HepG2 (cell line): ENCODE data around the gene TMEM229B. TPM values are rescaled to one million over a fixed set of nuclear protein-coding genes. Genes with fewer than 3 reads are reported as not detected.

Experiments used
- ATAC-seq: fragments of 200-7000 bp; cut with Tn5 transposase; 3 replicates; pipeline ENCODE4 v1.9.1; 2020; ENCODE audit warnings: mild to moderate bottlenecking, moderate library complexity
- BruUV-seq: library from RNA; stranded (reverse); fragments of 400-500 nt; replicated peaks from 2 replicates; lab custom pipeline; 2021; lab: Mats Ljungman, UMichigan
- CTCF ChIA-PET: fragments of 300-600 bp; formaldehyde crosslinking; extraction: SDS; loops from one replicate; lab custom pipeline; 2021; ENCODE audit warnings: low total read pairs, inconsistent platforms, low intra/inter-chr PET ratio; lab: Yijun Ruan, JAX
- POLR2A ChIA-PET: fragments of 350-600 bp; sonication (Branson Sonifier 250); formaldehyde crosslinking; loops from one replicate; lab custom pipeline; 2020; ENCODE audit warnings: antibody characterized with exemption, inconsistent platforms; lab: Yijun Ruan, JAX
- DNase-seq: peaks from one replicate; pipeline ENCODE4 v3.0.0-alpha.2; 2015; ENCODE audit warnings: low spot score
- FAIRE-seq: peaks from 3 replicates; lab custom pipeline; 2011; peaks lifted over from hg19 to GRCh38; lab: Jason Lieb, UNC
- H2AFZ ChIP-seq: one replicate; pipeline ENCODE4 v1.6.1; 2011; ENCODE audit warnings: low read length, inconsistent platforms
- H3K27ac ChIP-seq: fragments of 300-600 bp; 3 replicates; pipeline ENCODE4 v1.8.0; 2011; ENCODE audit warnings: mixed run types, mild to moderate bottlenecking, mixed read lengths, low read length, inconsistent platforms; ENCODE audit not compliant: insufficient read depth; ENCODE audit errors: extremely low read length
- H3K27me3 ChIP-seq, 2 experiments: fragments of 200-600 bp in 1 of 2; 2 replicates in 1 of 2; 3 replicates in 1 of 2; pipeline versions ENCODE4 v1.6.0 to v1.8.0; 2011; ENCODE audit warnings: low read length in 2 of 2, mild to moderate bottlenecking in 2 of 2, moderate library complexity in 2 of 2, inconsistent platforms in 1 of 2; ENCODE audit not compliant: insufficient read depth in 2 of 2, control insufficient read depth in 1 of 2
- H3K36me3 ChIP-seq, 2 experiments: fragments of 200-600 bp in 1 of 2; replicated peaks in 1 of 2; 2 replicates in 1 of 2; 3 replicates in 1 of 2; pipeline versions ENCODE4 v1.5.1 to v1.8.0; 2011; ENCODE audit warnings: low read length in 2 of 2, inconsistent platforms in 1 of 2; ENCODE audit not compliant: insufficient read depth in 2 of 2, control insufficient read depth in 1 of 2
- H3K4me1 ChIP-seq: 2 replicates; pipeline ENCODE4 v1.5.1; 2012; ENCODE audit warnings: low read length, inconsistent platforms; ENCODE audit not compliant: insufficient read depth
- H3K4me2 ChIP-seq: 2 replicates; pipeline ENCODE4 v1.6.0; 2011; ENCODE audit warnings: low read depth, low read length, inconsistent platforms
- H3K4me3 ChIP-seq, 3 experiments: fragments of 200-600 bp in 1 of 3; sonication (generic), shearing (Covaris generic) in 1 of 3; replicated peaks in 1 of 3; 2 replicates each; pipeline ENCODE4 v1.5.1; 2011 to 2016; ENCODE audit warnings: low read length in 3 of 3, inconsistent platforms in 2 of 3, low read depth in 2 of 3, mild to moderate bottlenecking in 2 of 3, control low read depth in 1 of 3, mixed read lengths in 1 of 3; ENCODE audit not compliant: insufficient read depth in 1 of 3
- H3K79me2 ChIP-seq: one replicate; pipeline ENCODE4 v1.6.1; 2011; ENCODE audit warnings: low read length, inconsistent platforms; ENCODE audit not compliant: insufficient read depth
- H3K9ac ChIP-seq: 2 replicates; pipeline ENCODE4 v1.6.0; 2011; ENCODE audit warnings: mild to moderate bottlenecking, low read depth, low read length, inconsistent platforms; ENCODE audit not compliant: insufficient read depth
- H3K9me3 ChIP-seq: 2 replicates; pipeline ENCODE4 v1.5.1; 2012; ENCODE audit warnings: mild to moderate bottlenecking, low read length
- H4K20me1 ChIP-seq: 2 replicates; pipeline ENCODE4 v1.6.0; 2011; ENCODE audit warnings: inconsistent platforms, mild to moderate bottlenecking, low read length, moderate library complexity; ENCODE audit not compliant: insufficient read depth
- BCL6 ChIP-seq: IDR thresholded peaks from 2 replicates; pipeline ENCODE4 v1.6.1; 2016; ENCODE audit warnings: missing genetic modification reagents, missing compliant biosample characterization
- EEA1 ChIP-seq: sonication (generic); formaldehyde crosslinking; IDR thresholded peaks from 2 replicates; pipeline ENCODE4 v1.5.1; 2020; ENCODE audit warnings: mild to moderate bottlenecking, missing genetic modification reagents, borderline replicate concordance
- GPBP1L1 ChIP-seq: sonication (generic); formaldehyde crosslinking; IDR thresholded peaks from 2 replicates; pipeline ENCODE4 v1.5.0; 2020; ENCODE audit warnings: mild to moderate bottlenecking, missing genetic modification reagents
- MAFF ChIP-seq: IDR thresholded peaks from 2 replicates; pipeline ENCODE4 v1.6.1; 2011; ENCODE audit warnings: low read depth, low read length, improper control_type of control experiment
- MAFK ChIP-seq, 2 experiments: IDR thresholded peaks in 1 of 2; conservative IDR thresholded peaks in 1 of 2; 2 replicates each; pipeline ENCODE4 v1.6.1; 2011; ENCODE audit warnings: improper control_type of control experiment in 2 of 2, low read length in 2 of 2
- ZBTB38 ChIP-seq: sonication (generic); formaldehyde crosslinking; IDR thresholded peaks from 2 replicates; pipeline ENCODE4 v1.5.1; 2020; ENCODE audit warnings: mild to moderate bottlenecking, missing genetic modification reagents
- ZFX ChIP-seq: sonication (generic); formaldehyde crosslinking; IDR thresholded peaks from 2 replicates; pipeline ENCODE4 v1.4.0; 2020; ENCODE audit warnings: mild to moderate bottlenecking, low read depth, missing genetic modification reagents, moderate library complexity
- ZNF274 ChIP-seq: sonication (generic); formaldehyde crosslinking; IDR thresholded peaks from 2 replicates; pipeline ENCODE4 v1.5.1; 2020; ENCODE audit warnings: mild to moderate bottlenecking, missing genetic modification reagents
- ZNF446 ChIP-seq: sonication (generic); formaldehyde crosslinking; IDR thresholded peaks from 2 replicates; pipeline ENCODE4 v1.5.0; 2020; ENCODE audit warnings: mild to moderate bottlenecking, missing genetic modification reagents
- ZNF572 ChIP-seq: sonication (generic); formaldehyde crosslinking; IDR thresholded peaks from 2 replicates; pipeline ENCODE4 v1.5.1; 2020; ENCODE audit warnings: mild to moderate bottlenecking, missing genetic modification reagents
- ZNF724P ChIP-seq: sonication (generic); formaldehyde crosslinking; IDR thresholded peaks from 2 replicates; pipeline ENCODE4 v1.8.0; 2022; ENCODE audit warnings: missing genetic modification reagents, borderline replicate concordance
- ZSCAN22 ChIP-seq: sonication (generic); formaldehyde crosslinking; IDR thresholded peaks from 2 replicates; pipeline ENCODE4 v1.4.0; 2020; ENCODE audit warnings: mild to moderate bottlenecking, missing genetic modification reagents
- ZXDC ChIP-seq: sonication (generic); formaldehyde crosslinking; IDR thresholded peaks from 2 replicates; pipeline ENCODE4 v1.5.0; 2020; ENCODE audit warnings: mild to moderate bottlenecking, missing genetic modification reagents
- WGBS: methylation state at CpG from one replicate; pipeline ENCODE4 v1.1.6; 2017; ENCODE audit warnings: low lambda C conversion rate; 5-methylcytosine and 5-hydroxymethylcytosine counted together
- in situ Hi-C: cut with HindIII; loops from 2 replicates; pipeline ENCODE4 v1.10.0; 2017; ENCODE audit warnings: low pct_unique_long_range_greater_than_20kb; ENCODE audit not compliant: extremely low pct_ligation_motif_present
- intact Hi-C: fragments of 100-400 bp; cut with micrococcal nuclease; formaldehyde crosslinking; loops from one replicate; pipeline ENCODE4 v1.10.0; 2022; ENCODE audit not compliant: unreplicated experiment
- polyA plus RNA-seq, 8 experiments: library from polyadenylated mRNA; depleted of rRNA in 3 of 8; stranded (reverse) in 7 of 8; unstranded in 1 of 8; fragments of >200 nt; fragmentation: Illumina TruSeq in 4 of 8; extraction: Trizol in 4 of 8; gene quantifications; 2 replicates each; pipeline versions ENCODE4 v1.2.1 to v1.2.3, GENCODE V29; 2011 to 2016; ENCODE audit warnings: low read depth in 4 of 8, missing spikeins in 1 of 8, mixed read lengths in 1 of 8; ENCODE audit not compliant: insufficient read depth in 1 of 8
- total RNA-seq, 5 experiments: library from RNA; depleted of rRNA; stranded (reverse); fragments of >200 nt; fragmentation: Illumina TruSeq; extraction: Trizol; gene quantifications; 2 replicates each; pipeline ENCODE4 v1.2.3, GENCODE V29; 2016; ENCODE audit warnings: low read depth in 1 of 5
- TF ChIP-seq, protein P1 (sequence below): sonication (generic); formaldehyde crosslinking; IDR thresholded peaks from 2 replicates; pipeline ENCODE4 v1.5.0; 2020; ENCODE audit warnings: missing genetic modification reagents

Gene TMEM229B
- total and polyA plus RNA-seq, 2 of the 13 experiments (the other 11 are each of a cell fraction or from before 2014, with no cell fraction given): 0.69 to 1.1 TPM

- CTCF ChIA-PET: no interaction called here
- no peaks in the 10 kb centered on the region for H4K20me1 ChIP-seq
- H2AFZ ChIP-seq: no peak overlapping the region
- peak in 1 of 2 experiments; percentile 47; a peak in 2 of 4 replicates for TF ChIP-seq MAFK (conservative IDR thresholded peaks at IDR 0.05 in 1 of 2, IDR thresholded peaks at IDR 0.05 in 1 of 2; ENCODE audit: low read length in 2 of 2)
- TF ChIP-seq MAFF: peak; percentile 43; the same call in 1 of the 2 replicates
- TF ChIP-seq, protein P1, sequence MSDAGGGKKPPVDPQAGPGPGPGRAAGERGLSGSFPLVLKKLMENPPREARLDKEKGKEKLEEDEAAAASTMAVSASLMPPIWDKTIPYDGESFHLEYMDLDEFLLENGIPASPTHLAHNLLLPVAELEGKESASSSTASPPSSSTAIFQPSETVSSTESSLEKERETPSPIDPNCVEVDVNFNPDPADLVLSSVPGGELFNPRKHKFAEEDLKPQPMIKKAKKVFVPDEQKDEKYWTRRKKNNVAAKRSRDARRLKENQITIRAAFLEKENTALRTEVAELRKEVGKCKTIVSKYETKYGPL (CRISPR knock-in tag): no peak
- WGBS: 4% methylated on average over 3 of the region's 3 CpGs
- H3K27me3 ChIP-seq: peaks cover 1 to 17% of the 10 kb centered on the region in 2 experiments; a peak in 3 of 5 replicates
- no peak overlapping the region for H3K9ac ChIP-seq
- intact Hi-C loops (no loop called here), in situ Hi-C loops (no loop called here)
- POLR2A ChIA-PET: no interaction called here
- no peak overlapping the region for H3K27ac ChIP-seq
- no peak overlapping the region for H3K4me2 ChIP-seq
- no TSS peak for BruUV-seq
- ATAC-seq (no peak), FAIRE-seq (no peak), DNase-seq (no peak)
- no peaks in the 10 kb centered on the region for H3K9me3 ChIP-seq
- H3K36me3 ChIP-seq: no peaks in the 10 kb centered on the region
- no peak overlapping the region for H3K4me3 ChIP-seq
- no peaks in the 10 kb centered on the region for H3K79me2 ChIP-seq
- no peaks in the 10 kb centered on the region for H3K4me1 ChIP-seq
These were observed 27.1 kb downstream of the TMEM229B start for GRCh38 chr14:67461341-67461985.

DNA sequence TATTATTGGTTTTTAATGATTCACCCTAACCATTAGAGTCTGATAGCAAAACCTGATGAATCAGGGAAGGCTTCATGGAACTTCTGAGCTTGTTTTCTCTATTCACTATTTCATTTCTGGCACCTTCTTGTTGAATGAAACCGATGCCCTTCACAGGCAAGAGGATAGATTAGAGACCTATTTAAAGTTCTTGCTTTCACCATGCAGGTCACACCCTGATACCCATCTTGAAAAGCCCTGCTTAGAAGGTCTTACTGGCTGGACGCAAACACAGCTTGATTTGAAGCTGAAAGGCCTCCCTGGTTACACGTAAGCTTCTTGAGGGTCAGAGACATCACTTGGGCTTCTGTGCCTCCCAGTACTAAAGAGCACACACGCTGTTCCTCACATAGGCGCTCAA, 29.2 kb downstream of the TMEM229B start:
- Histone ChIP-seq H3K4me2 (no peak overlapping the region), H3K9me3 (no peaks in the 10 kb centered on the region), H3K4me1 (no peaks in the 10 kb centered on the region), H4K20me1 (no peaks in the 10 kb centered on the region), H2AFZ (no peak overlapping the region), H3K36me3 (no peaks in the 10 kb centered on the region), H3K27ac (no peak overlapping the region), H3K79me2 (no peaks in the 10 kb centered on the region), H3K27me3 (peaks cover 0 to 1% of the 10 kb centered on the region in 2 experiments; a peak in 1 of 5 replicates), H3K4me3 (no peak overlapping the region), H3K9ac (no peak overlapping the region)
- ATAC-seq (no peak), FAIRE-seq (no peak), DNase-seq (no peak)
- CTCF ChIA-PET: no interaction called here
- intact Hi-C loops: no loop called here
- WGBS: 51% methylated on average over 5 of the region's 5 CpGs
- in situ Hi-C loops: no loop called here
- POLR2A ChIA-PET: no interaction called here
- BruUV-seq: no TSS peak
- TF ChIP-seq ZNF572: no peak
- TF ChIP-seq ZNF724P (CRISPR knock-in tag): no peak
- TF ChIP-seq ZFX (CRISPR knock-in tag): no peak
- no peak for TF ChIP-seq ZNF446 (CRISPR knock-in tag)
- TF ChIP-seq GPBP1L1 (CRISPR knock-in tag): no peak
- TF ChIP-seq ZNF274: no peak
- no peak for TF ChIP-seq EEA1 (CRISPR knock-in tag)
- no peak for TF ChIP-seq BCL6 (CRISPR knock-in tag)
- no peak for TF ChIP-seq ZSCAN22
- TF ChIP-seq ZXDC: no peak
- TF ChIP-seq ZBTB38 (CRISPR knock-in tag): no peak
